Spleen (tissue), 7 donors: ENCODE data around the gene SPTLC1.

Experiments used
- POLR2A ChIP-seq, 3 donors: fragments of 450-650 bp; IDR thresholded peaks; one replicate each; pipeline ENCODE4 v1.5.1; 2017; ENCODE audit warnings: antibody characterized with exemption in 3 of 3, mild to moderate bottlenecking in 1 of 3
- POLR2AphosphoS5 ChIP-seq, 3 donors: sonication (generic); formaldehyde crosslinking; IDR thresholded peaks; one replicate each; pipeline ENCODE4 v1.5.1; 2017; ENCODE audit warnings: antibody characterized with exemption in 3 of 3
- TF ChIP-seq, protein P1 (sequence below), 11 experiments: fragments of 200-600 bp in 7 of 11; fragments of 450-650 bp in 4 of 11; sonication (generic) in 4 of 11; IDR thresholded peaks in 8 of 11; conservative IDR thresholded peaks in 3 of 11; 1 replicate in 7 of 11; 2 replicates in 4 of 11; pipeline versions ENCODE4 v1.4.0 to v1.8.0; 2016 to 2021; ENCODE audit warnings: antibody characterized with exemption in 11 of 11, inconsistent platforms in 4 of 11, mild to moderate bottlenecking in 1 of 11
- donor health status: DM: no; HTN: no; CAD: no; lungs with moderate emphysema.
- donor health status: DM: no; HTN: no; CAD: no.
- donor health status: DM: no; HTN: no; CAD: no.

GRCh38 chr9:92098638-92099037 lies 16.6 kb downstream of the SPTLC1 start:
- TF ChIP-seq POLR2A (IDR thresholded peaks at IDR 0.05) = no peak
- TF ChIP-seq, protein P1, sequence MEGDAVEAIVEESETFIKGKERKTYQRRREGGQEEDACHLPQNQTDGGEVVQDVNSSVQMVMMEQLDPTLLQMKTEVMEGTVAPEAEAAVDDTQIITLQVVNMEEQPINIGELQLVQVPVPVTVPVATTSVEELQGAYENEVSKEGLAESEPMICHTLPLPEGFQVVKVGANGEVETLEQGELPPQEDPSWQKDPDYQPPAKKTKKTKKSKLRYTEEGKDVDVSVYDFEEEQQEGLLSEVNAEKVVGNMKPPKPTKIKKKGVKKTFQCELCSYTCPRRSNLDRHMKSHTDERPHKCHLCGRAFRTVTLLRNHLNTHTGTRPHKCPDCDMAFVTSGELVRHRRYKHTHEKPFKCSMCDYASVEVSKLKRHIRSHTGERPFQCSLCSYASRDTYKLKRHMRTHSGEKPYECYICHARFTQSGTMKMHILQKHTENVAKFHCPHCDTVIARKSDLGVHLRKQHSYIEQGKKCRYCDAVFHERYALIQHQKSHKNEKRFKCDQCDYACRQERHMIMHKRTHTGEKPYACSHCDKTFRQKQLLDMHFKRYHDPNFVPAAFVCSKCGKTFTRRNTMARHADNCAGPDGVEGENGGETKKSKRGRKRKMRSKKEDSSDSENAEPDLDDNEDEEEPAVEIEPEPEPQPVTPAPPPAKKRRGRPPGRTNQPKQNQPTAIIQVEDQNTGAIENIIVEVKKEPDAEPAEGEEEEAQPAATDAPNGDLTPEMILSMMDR (IDR thresholded peaks at IDR 0.05 in 8 of 11, conservative IDR thresholded peaks at IDR 0.05 in 3 of 11) = no peak
- no peak for TF ChIP-seq POLR2AphosphoS5 (IDR thresholded peaks at IDR 0.05)
